NCI-H2227 treated with DMSO at 0.1 percent for 48 hours (cell line): ENCODE results near the gene HYCC1.
"Not testable (repeated sequence)": the region's sequence is repeated elsewhere in the genome, so short reads cannot be mapped to it uniquely, and the experiment has no call there.

Experiments
- DNase-seq: peaks from one replicate; lab custom pipeline; 2025; lab: John Stamatoyannopoulos, UW

The HYCC1 gene

GRCh38 chr7:22983257-22983855 lies 30.6 kb downstream of the HYCC1 start:
- DNase-seq = no peak

- no peak for DNase-seq
These were observed 33.5 kb downstream of the HYCC1 start for GRCh38 chr7:22980422-22980821.

GRCh38 chr7:22979861-22980260 lies 34.1 kb downstream of the HYCC1 start:
- no peak for DNase-seq

- no peak for DNase-seq
These were observed 34.7 kb downstream of the HYCC1 start for GRCh38 chr7:22979251-22979650.

GRCh38 chr7:22974636-22975035 lies 39.3 kb downstream of the HYCC1 start:
- DNase-seq = not testable (repeated sequence)

- DNase-seq = no peak
These were observed 41.7 kb downstream of the HYCC1 start for GRCh38 chr7:22972207-22972606.

GRCh38 chr7:22969010-22969431 lies 44.9 kb downstream of the HYCC1 start:
- no peak for DNase-seq
